Activated CD4-positive, CD25-positive, alpha-beta regulatory T cell (primary cell): ENCODE measurements around the gene SPINT3.
"Not testable (repeated sequence)": the region's sequence is repeated elsewhere in the genome, so short reads cannot be mapped to it uniquely, and the experiment has no call there.

ENCODE experiments used
- DNase-seq, 4 experiments: peaks; one replicate each; lab custom pipeline; 2025; lab: John Stamatoyannopoulos, UW

SPINT3 gene

GRCh38 chr20:45502561-45502960 lies 12.9 kb downstream of the SPINT3 start:
- DNase-seq: no peak

GRCh38 chr20:45501600-45501999 lies 13.8 kb downstream of the SPINT3 start:
- DNase-seq: no peak

GRCh38 chr20:45500022-45500421 lies 15.4 kb downstream of the SPINT3 start:
- no peak for DNase-seq

- DNase-seq: no peak
Observed at GRCh38 chr20:45497971-45498494, 17.4 kb downstream of the SPINT3 start.

- DNase-seq: no peak
Observed at GRCh38 chr20:45496166-45496565, 19.3 kb downstream of the SPINT3 start.

GRCh38 chr20:45495501-45495941 lies 19.9 kb downstream of the SPINT3 start:
- no peak for DNase-seq

- no peak for DNase-seq
Observed at GRCh38 chr20:45489083-45489531, 26.3 kb downstream of the SPINT3 start.

GRCh38 chr20:45487231-45487635 lies 28.2 kb downstream of the SPINT3 start:
- DNase-seq: no peak

- no peak for DNase-seq
Observed at GRCh38 chr20:45485388-45485787, 30.0 kb downstream of the SPINT3 start.

- no peak for DNase-seq
Observed at GRCh38 chr20:45484676-45485075, 30.7 kb downstream of the SPINT3 start.

GRCh38 chr20:45479822-45480221 lies 35.6 kb downstream of the SPINT3 start:
- no peak for DNase-seq

GRCh38 chr20:45477530-45478148 lies 37.8 kb downstream of the SPINT3 start:
- not testable (repeated sequence) for DNase-seq

GRCh38 chr20:45472286-45472685 lies 43.1 kb downstream of the SPINT3 start:
- not testable (repeated sequence) for DNase-seq

- no peak for DNase-seq
Observed at GRCh38 chr20:45470937-45471336, 44.5 kb downstream of the SPINT3 start.

- DNase-seq: no peak
Observed at GRCh38 chr20:45470262-45470931, 45.0 kb downstream of the SPINT3 start.

GRCh38 chr20:45469336-45470261 lies 45.8 kb downstream of the SPINT3 start, which contains the start of gene WFDC2:
WFDC2 (plus strand) TSS chr20:45469753; CDS start chr20:45469782, 29 bp downstream.
- DNase-seq: no peak

- DNase-seq: no peak
Observed at GRCh38 chr20:45467861-45468260, 47.6 kb downstream of the SPINT3 start.

- no peak for DNase-seq
Observed at GRCh38 chr20:45467172-45467571, 48.2 kb downstream of the SPINT3 start.

GRCh38 chr20:45465491-45466266 lies 49.7 kb downstream of the SPINT3 start:
- no peak for DNase-seq

GRCh38 chr20:45463709-45464108 lies 51.7 kb downstream of the SPINT3 start:
- no peak for DNase-seq
